Epithelial cell of prostate (primary cell): Measurements from ENCODE around the gene NKPD1.

ENCODE experiments used
- DNase-seq: peaks from one replicate; pipeline ENCODE4 v3.0.0-alpha.2; 2011; ENCODE audit warnings: low read depth, low spot score
- H3K27ac ChIP-seq: fragments of 450-650 bp; 2 replicates; pipeline ENCODE4 v1.5.1; 2017; ENCODE audit warnings: mild to moderate bottlenecking

NKPD1 gene

GRCh38 chr19:45160870-45161737 lies at the start of gene NKPD1:
Gene NKPD1, minus strand, starts transcription at chr19:45160982. Its CDS starts 832 bp downstream, at chr19:45160150.
- H3K27ac ChIP-seq: no peak within 1 kb of the TSS
- no peak for DNase-seq

GRCh38 chr19:45206328-45206727 lies 45.5 kb upstream of the NKPD1 start:
- no peak for DNase-seq

GRCh38 chr19:45205810-45206209 lies 45.0 kb upstream of the NKPD1 start:
- H3K27ac ChIP-seq: no peak overlapping the region
- DNase-seq: no peak

More at GRCh38 chr19:45206328-45206727, 45.5 kb upstream of the NKPD1 start:
- no peak overlapping the region for H3K27ac ChIP-seq

GRCh38 chr19:45202637-45203036 lies 41.9 kb upstream of the NKPD1 start:
- H3K27ac ChIP-seq: peak overlapping the region; percentile 3
- DNase-seq: no peak

- DNase-seq: no peak
- H3K27ac ChIP-seq: no peak overlapping the region
Observed at GRCh38 chr19:45200568-45200967, 39.8 kb upstream of the NKPD1 start.

GRCh38 chr19:45195764-45196163 lies 35.0 kb upstream of the NKPD1 start:
- no peak for DNase-seq
- peak overlapping the region; percentile 40 for H3K27ac ChIP-seq

- peak overlapping the region; percentile 73 for H3K27ac ChIP-seq
- peak; percentile 82 for DNase-seq
Observed at GRCh38 chr19:45191375-45191774, 30.6 kb upstream of the NKPD1 start.

- H3K27ac ChIP-seq: no peak overlapping the region
- no peak for DNase-seq
Observed at GRCh38 chr19:45189971-45190370, 29.2 kb upstream of the NKPD1 start.

- no peak for DNase-seq
- H3K27ac ChIP-seq: no peak overlapping the region
Observed at GRCh38 chr19:45187421-45188100, 26.8 kb upstream of the NKPD1 start.

GRCh38 chr19:45186509-45187334 lies 25.9 kb upstream of the NKPD1 start:
- no peak for DNase-seq
- no peak overlapping the region for H3K27ac ChIP-seq

GRCh38 chr19:45184115-45184514 lies 23.3 kb upstream of the NKPD1 start:
- no peak overlapping the region for H3K27ac ChIP-seq
- DNase-seq: no peak

- no peak for DNase-seq
- H3K27ac ChIP-seq: no peak overlapping the region
Observed at GRCh38 chr19:45182758-45183157, 22.0 kb upstream of the NKPD1 start.

GRCh38 chr19:45180936-45181335 lies 20.2 kb upstream of the NKPD1 start:
- no peak for DNase-seq
- no peak overlapping the region for H3K27ac ChIP-seq

GRCh38 chr19:45179892-45180370 lies 19.1 kb upstream of the NKPD1 start:
- H3K27ac ChIP-seq: peak overlapping the region; percentile 99

GRCh38 chr19:45179072-45179891 lies 18.5 kb upstream of the NKPD1 start:
- no peak for DNase-seq
- H3K27ac ChIP-seq: peak overlapping the region; percentile 99

More at GRCh38 chr19:45179892-45180370, 19.1 kb upstream of the NKPD1 start:
- no peak for DNase-seq

GRCh38 chr19:45178262-45179071 lies 17.7 kb upstream of the NKPD1 start, which contains the start of gene BLOC1S3:
Gene BLOC1S3, plus strand, starts transcription at chr19:45178784. Its CDS starts 513 bp downstream, at chr19:45179297.
- DNase-seq: peak; percentile 100
- H3K27ac ChIP-seq: peak within 1 kb of the TSS; percentile 99

- peak; percentile 87 for DNase-seq
- peak within 1 kb of the TSS; percentile 99 for H3K27ac ChIP-seq
Observed at GRCh38 chr19:45177817-45178261, 17.1 kb upstream of the NKPD1 start, which contains the start of gene TRAPPC6A. Gene TRAPPC6A, minus strand, starts transcription at chr19:45178237. Its CDS starts 19 bp downstream, at chr19:45178218.
